MM.1S (cell line): ENCODE data around the gene CHTOP.
A peak's percentile ranks its signal among the peaks of the same experiment; 100 is the strongest.

ENCODE experiments used
- DNase-seq: peaks from one replicate; pipeline ENCODE4 v3.0.0-alpha.2; 2015
- H2AFZ ChIP-seq: fragments of 300-600 bp; sonication (generic); 2 replicates; pipeline ENCODE4 v1.6.0; 2016; ENCODE audit warnings: antibody characterized with exemption, low read length
- H3F3A ChIP-seq: fragments of 300-600 bp; sonication (generic); 2 replicates; pipeline ENCODE4 v1.6.1; 2016; ENCODE audit warnings: mild to moderate bottlenecking, antibody characterized with exemption, low read length, moderate library complexity, mixed read lengths; ENCODE audit not compliant: insufficient read depth
- H3K27ac ChIP-seq: fragments of 300-600 bp; sonication (generic); 2 replicates; pipeline ENCODE4 v1.5.1; 2016; ENCODE audit warnings: mild to moderate bottlenecking, low read length
- H3K27me3 ChIP-seq: fragments of 300-600 bp; sonication (generic); replicated peaks from 2 replicates; pipeline ENCODE4 v1.6.0; 2016; ENCODE audit warnings: low read length; ENCODE audit not compliant: insufficient read depth
- H3K36me3 ChIP-seq: fragments of 300-600 bp; sonication (generic); replicated peaks from 2 replicates; pipeline ENCODE4 v1.6.1; 2016; ENCODE audit warnings: mild to moderate bottlenecking, low read length, mixed read lengths; ENCODE audit not compliant: insufficient read depth
- H3K4me1 ChIP-seq: fragments of 300-600 bp; sonication (generic); 2 replicates; pipeline ENCODE4 v1.6.1; 2016; ENCODE audit warnings: low read length, mixed read lengths
- H3K4me2 ChIP-seq: fragments of 300-600 bp; sonication (generic); 2 replicates; pipeline ENCODE4 v1.6.0; 2016; ENCODE audit warnings: low read depth, low read length
- H3K4me3 ChIP-seq: fragments of 300-600 bp; sonication (generic); 2 replicates; pipeline ENCODE4 v1.5.1; 2016; ENCODE audit warnings: low read length, mixed read lengths
- H3K79me2 ChIP-seq: fragments of 300-600 bp; sonication (generic); 2 replicates; pipeline ENCODE4 v1.6.1; 2016; ENCODE audit warnings: mixed run types, low read length, mixed read lengths
- H3K9ac ChIP-seq: fragments of 300-600 bp; sonication (generic); 2 replicates; pipeline ENCODE4 v1.6.1; 2016; ENCODE audit warnings: low read length, mixed read lengths
- H3K9me2 ChIP-seq: fragments of 300-600 bp; sonication (generic); replicated peaks from 2 replicates; pipeline ENCODE4 v1.6.1; 2016; ENCODE audit warnings: mild to moderate bottlenecking, low read length, mixed read lengths; ENCODE audit not compliant: insufficient read depth
- H3K9me3 ChIP-seq: fragments of 300-600 bp; sonication (generic); replicated peaks from 2 replicates; pipeline ENCODE4 v1.6.1; 2016; ENCODE audit warnings: mild to moderate bottlenecking, low read length, mixed read lengths; ENCODE audit not compliant: insufficient read depth
- H4K20me1 ChIP-seq: fragments of 300-600 bp; sonication (generic); 2 replicates; pipeline ENCODE4 v1.6.1; 2016; ENCODE audit warnings: mild to moderate bottlenecking, low read length, moderate library complexity, mixed read lengths; ENCODE audit not compliant: insufficient read depth
- EZH2 ChIP-seq: fragments of 300-600 bp; sonication (generic); optimal IDR thresholded peaks from 2 replicates; pipeline ENCODE3; 2017; ENCODE audit warnings: low read depth, mild to moderate bottlenecking, antibody characterized with exemption, low read length, mixed read lengths
- EZH2phosphoT487 ChIP-seq: fragments of 300-600 bp; sonication (generic); IDR thresholded peaks from 2 replicates; pipeline ENCODE4 v1.6.1; 2018; ENCODE audit warnings: antibody characterized with exemption, low read length
- TF ChIP-seq, protein P1 (sequence below): fragments of 300-600 bp; sonication (generic); IDR thresholded peaks from 2 replicates; pipeline ENCODE4 v1.5.1; 2016; ENCODE audit warnings: antibody characterized with exemption, low read length, mixed read lengths

CHTOP gene

DNA sequence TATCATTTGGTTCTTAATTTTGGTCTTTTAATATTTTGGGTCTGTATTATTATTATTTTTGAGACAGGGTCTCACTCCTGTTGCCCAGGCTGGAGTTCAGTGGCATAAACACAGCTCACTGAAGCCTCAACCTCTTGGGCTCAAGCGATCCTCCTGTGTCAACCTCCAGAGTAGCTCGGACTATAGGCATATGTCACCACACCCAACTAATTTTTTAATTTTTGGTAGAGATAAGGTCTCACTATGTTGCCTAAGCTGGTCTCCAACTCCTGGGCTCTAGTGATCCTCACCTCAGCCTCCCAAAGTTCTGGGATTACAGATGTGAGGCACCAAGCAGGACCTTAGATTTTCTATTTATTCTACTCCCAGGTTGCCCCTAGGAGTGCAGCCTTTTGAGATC is 39.6 kb downstream of the CHTOP start:
- H2AFZ ChIP-seq: no peak overlapping the region
- no peaks in the 10 kb centered on the region for H3K9me2 ChIP-seq
- H3K36me3 ChIP-seq: no peaks in the 10 kb centered on the region; the same call in 1 of the 2 replicates
- H3K27ac ChIP-seq: no peak overlapping the region
- DNase-seq: no peak
- peaks cover 24% of the 10 kb centered on the region for H3K79me2 ChIP-seq
- TF ChIP-seq, protein P1, sequence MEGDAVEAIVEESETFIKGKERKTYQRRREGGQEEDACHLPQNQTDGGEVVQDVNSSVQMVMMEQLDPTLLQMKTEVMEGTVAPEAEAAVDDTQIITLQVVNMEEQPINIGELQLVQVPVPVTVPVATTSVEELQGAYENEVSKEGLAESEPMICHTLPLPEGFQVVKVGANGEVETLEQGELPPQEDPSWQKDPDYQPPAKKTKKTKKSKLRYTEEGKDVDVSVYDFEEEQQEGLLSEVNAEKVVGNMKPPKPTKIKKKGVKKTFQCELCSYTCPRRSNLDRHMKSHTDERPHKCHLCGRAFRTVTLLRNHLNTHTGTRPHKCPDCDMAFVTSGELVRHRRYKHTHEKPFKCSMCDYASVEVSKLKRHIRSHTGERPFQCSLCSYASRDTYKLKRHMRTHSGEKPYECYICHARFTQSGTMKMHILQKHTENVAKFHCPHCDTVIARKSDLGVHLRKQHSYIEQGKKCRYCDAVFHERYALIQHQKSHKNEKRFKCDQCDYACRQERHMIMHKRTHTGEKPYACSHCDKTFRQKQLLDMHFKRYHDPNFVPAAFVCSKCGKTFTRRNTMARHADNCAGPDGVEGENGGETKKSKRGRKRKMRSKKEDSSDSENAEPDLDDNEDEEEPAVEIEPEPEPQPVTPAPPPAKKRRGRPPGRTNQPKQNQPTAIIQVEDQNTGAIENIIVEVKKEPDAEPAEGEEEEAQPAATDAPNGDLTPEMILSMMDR: no peak
- TF ChIP-seq EZH2 (no peak), EZH2phosphoT487 (no peak)
- no peaks in the 10 kb centered on the region for H4K20me1 ChIP-seq
- peaks cover 8% of the 10 kb centered on the region for H3K27me3 ChIP-seq
- H3K4me3 ChIP-seq: no peak overlapping the region
- H3K4me2 ChIP-seq: no peak overlapping the region
- no peak overlapping the region for H3K9ac ChIP-seq
- H3F3A ChIP-seq: peaks cover 14% of the 10 kb centered on the region
- H3K9me3 ChIP-seq: no peaks in the 10 kb centered on the region
- H3K4me1 ChIP-seq: peaks cover 15% of the 10 kb centered on the region

DNA sequence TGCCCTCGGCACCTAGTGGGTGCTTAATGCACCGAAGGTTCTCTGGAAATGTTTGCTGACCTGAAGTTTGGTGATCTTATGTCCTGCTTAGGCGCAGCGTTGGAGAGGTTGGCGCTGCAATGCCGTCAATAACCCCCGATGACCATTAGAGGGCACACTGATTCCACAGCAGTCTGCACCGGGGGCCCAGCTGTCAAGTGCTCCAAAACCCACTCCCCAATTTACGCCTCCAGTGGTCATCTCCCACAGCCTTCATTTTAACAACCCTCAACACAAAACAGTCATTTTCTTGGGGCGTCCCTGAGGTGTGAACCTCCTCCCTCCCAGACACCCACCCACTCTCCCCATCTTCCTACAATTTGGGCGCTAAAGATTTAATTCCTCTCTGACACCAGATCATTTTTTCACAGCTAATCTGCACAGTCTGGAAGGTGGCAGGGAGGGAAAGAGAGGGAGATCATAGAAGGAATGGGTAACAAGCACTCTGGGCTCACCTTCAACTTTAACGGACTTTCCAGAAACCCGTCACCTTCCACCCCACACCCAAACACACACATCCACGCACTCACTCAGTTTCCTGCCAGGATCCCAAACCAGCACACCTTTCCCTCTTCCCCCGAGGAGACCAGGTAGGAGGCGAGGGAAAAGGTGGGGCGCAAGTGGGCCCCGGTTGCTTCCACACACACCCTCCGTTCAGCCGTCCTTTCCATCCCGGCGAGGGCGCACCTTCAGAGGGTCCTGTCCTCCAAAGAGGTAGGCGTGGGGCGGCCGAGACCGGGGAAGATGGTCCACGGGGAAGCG is 44.1 kb downstream of the CHTOP start:
- Histone ChIP-seq H2AFZ (no peak overlapping the region), H3K9me2 (no peaks in the 10 kb centered on the region), H3K4me2 (peak overlapping the region; percentile 97), H3K27ac (no peak overlapping the region), H3K4me1 (peaks cover 10% of the 10 kb centered on the region), H3K9ac (no peak overlapping the region), H3K36me3 (no peaks in the 10 kb centered on the region), H3F3A (no peaks in the 10 kb centered on the region), H3K4me3 (peak overlapping the region; percentile 52; the same call in 1 of the 2 replicates), H4K20me1 (no peaks in the 10 kb centered on the region), H3K79me2 (no peaks in the 10 kb centered on the region), H3K27me3 (peaks cover 50% of the 10 kb centered on the region), H3K9me3 (no peaks in the 10 kb centered on the region)
- TF ChIP-seq, protein P1: peak; percentile 99
- no peak for TF ChIP-seq EZH2
- TF ChIP-seq EZH2phosphoT487: peak; percentile 15; the same call in 1 of the 2 replicates
- peak; percentile 47 for DNase-seq

DNA sequence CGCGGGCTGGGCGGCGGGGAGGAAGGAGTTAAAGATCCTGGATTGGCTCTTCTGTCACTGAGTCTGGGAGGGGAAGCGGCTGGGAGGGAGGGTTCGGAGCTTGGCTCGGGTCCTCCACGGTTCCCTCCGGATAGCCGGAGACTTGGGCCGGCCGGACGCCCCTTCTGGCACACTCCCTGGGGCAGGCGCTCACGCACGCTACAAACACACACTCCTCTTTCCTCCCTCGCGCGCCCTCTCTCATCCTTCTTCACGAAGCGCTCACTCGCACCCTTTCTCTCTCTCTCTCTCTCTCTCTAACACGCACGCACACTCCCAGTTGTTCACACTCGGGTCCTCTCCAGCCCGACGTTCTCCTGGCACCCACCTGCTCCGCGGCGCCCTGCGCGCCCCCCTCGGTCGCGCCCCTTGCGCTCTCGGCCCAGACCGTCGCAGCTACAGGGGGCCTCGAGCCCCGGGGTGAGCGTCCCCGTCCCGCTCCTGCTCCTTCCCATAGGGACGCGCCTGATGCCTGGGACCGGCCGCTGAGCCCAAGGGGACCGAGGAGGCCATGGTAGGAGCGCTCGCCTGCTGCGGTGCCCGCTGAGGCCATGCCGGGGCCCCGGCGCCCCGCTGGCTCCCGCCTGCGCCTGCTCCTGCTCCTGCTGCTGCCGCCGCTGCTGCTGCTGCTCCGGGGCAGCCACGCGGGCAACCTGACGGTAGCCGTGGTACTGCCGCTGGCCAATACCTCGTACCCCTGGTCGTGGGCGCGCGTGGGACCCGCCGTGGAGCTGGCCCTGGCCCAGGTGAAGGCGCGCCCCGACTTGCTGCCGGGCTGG is 44.9 kb downstream of the CHTOP start, which contains the start of gene NPR1:
TSS of gene NPR1 (plus strand) at position 170 of the 818 bp plus-strand sequence. CDS start at position 591, 421 bp downstream.
- TF ChIP-seq EZH2 (peak; percentile 77), EZH2phosphoT487 (no peak; the same call in 1 of the 2 replicates)
- TF ChIP-seq, protein P1: no peak
- H2AFZ ChIP-seq: peak within 1 kb of the TSS; percentile 58
- H3K79me2 ChIP-seq: no peaks in the 10 kb centered on the region
- peak within 1 kb of the TSS; percentile 52 for H3K4me3 ChIP-seq
- H3K27me3 ChIP-seq: peaks cover 56% of the 10 kb centered on the region
- no peaks in the 10 kb centered on the region for H4K20me1 ChIP-seq
- H3K9ac ChIP-seq: no peak within 1 kb of the TSS
- H3K27ac ChIP-seq: no peak within 1 kb of the TSS
- H3F3A ChIP-seq: no peaks in the 10 kb centered on the region
- no peaks in the 10 kb centered on the region for H3K36me3 ChIP-seq
- H3K4me2 ChIP-seq: peak within 1 kb of the TSS; percentile 97
- no peak for DNase-seq
- peaks cover 10% of the 10 kb centered on the region for H3K4me1 ChIP-seq
- H3K9me2 ChIP-seq: no peaks in the 10 kb centered on the region
- H3K9me3 ChIP-seq: no peaks in the 10 kb centered on the region
